Fibroblast of pulmonary artery (primary cell): ENCODE results near the gene ZSCAN2.
A peak's percentile ranks its signal among the peaks of the same experiment; 100 is the strongest.

Source experiments
- DNase-seq: peaks from one replicate; pipeline ENCODE4 v3.0.0-alpha.2; 2010; ENCODE audit warnings: low read depth
- H3K4me3 ChIP-seq: replicated peaks from 2 replicates; pipeline ENCODE4 v1.5.1; 2011; ENCODE audit warnings: low read depth, mild to moderate bottlenecking, control low read depth, low read length, moderate library complexity
- TF ChIP-seq, protein P1 (sequence below): IDR thresholded peaks from 2 replicates; pipeline ENCODE4 v1.5.1; 2011; ENCODE audit warnings: mild to moderate bottlenecking, control low read depth, low read length, inconsistent platforms; ENCODE audit errors: missing control alignments

The ZSCAN2 gene

DNA sequence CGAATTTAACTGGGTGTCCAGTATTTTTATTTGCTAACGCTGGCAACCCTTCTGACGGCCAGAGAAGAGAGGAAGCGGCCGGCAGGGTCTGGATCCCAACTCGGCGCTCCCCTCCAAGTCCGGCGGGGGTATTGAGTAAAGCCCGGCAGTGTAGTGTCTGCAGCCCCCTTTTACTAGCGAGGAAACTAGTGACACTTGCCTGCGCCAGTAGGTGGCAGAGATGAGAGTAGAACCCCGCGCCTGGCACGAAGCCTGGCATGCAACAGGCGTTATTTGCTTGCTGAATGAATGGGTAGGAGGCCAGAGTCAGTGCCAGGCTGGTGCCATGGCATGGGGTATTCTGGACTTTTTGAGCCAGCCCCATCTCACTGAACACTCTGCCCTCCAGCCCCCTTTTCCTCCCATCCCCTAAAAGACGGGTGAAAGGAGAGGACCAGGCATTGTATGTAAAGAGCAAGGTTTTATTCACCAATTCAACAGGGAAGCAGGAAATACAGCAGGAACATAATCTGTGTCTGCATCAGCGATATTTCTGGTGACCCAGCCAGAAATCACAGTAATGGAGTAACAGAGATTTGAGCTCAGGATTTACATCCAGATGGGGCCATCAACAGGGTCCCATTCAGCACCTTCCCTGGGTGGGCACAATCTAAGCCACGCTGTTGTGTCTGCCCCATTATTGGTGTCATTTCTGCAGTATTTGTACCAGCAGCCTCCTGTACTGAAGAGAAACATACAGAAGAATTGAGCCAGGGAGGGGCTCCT is 54.1 kb downstream of the ZSCAN2 start:
- H3K4me3 ChIP-seq: peak overlapping the region; percentile 78
- TF ChIP-seq, protein P1, sequence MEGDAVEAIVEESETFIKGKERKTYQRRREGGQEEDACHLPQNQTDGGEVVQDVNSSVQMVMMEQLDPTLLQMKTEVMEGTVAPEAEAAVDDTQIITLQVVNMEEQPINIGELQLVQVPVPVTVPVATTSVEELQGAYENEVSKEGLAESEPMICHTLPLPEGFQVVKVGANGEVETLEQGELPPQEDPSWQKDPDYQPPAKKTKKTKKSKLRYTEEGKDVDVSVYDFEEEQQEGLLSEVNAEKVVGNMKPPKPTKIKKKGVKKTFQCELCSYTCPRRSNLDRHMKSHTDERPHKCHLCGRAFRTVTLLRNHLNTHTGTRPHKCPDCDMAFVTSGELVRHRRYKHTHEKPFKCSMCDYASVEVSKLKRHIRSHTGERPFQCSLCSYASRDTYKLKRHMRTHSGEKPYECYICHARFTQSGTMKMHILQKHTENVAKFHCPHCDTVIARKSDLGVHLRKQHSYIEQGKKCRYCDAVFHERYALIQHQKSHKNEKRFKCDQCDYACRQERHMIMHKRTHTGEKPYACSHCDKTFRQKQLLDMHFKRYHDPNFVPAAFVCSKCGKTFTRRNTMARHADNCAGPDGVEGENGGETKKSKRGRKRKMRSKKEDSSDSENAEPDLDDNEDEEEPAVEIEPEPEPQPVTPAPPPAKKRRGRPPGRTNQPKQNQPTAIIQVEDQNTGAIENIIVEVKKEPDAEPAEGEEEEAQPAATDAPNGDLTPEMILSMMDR: peak; percentile 70
- peak; percentile 85 for DNase-seq

DNA sequence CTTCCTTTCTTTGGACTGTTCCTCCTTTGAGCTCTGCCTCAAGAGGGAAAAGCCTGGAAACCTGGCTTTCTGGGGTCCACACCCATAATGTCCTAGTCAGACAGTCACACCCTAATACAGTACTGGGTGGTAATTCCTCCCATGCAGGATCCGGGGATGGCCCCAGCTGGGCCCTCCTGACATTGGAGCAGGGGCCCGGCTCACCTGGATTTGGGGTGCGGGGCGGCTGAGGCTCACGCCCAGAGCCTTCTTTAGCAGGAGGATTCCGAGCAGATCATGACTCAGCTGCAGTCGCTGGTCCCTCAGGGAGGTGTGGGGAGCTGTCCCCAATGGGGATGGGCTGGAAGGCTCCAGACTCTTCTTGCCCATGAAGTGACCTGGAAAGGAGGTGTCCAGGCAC is 56.2 kb downstream of the ZSCAN2 start:
- DNase-seq: no peak
- no peak overlapping the region for H3K4me3 ChIP-seq
- TF ChIP-seq, protein P1: no peak

GRCh38 chr15:84657748-84658079 is 56.9 kb downstream of the ZSCAN2 start:
- TF ChIP-seq, protein P1: no peak
- peak overlapping the region; percentile 52 for H3K4me3 ChIP-seq
- no peak for DNase-seq

DNA sequence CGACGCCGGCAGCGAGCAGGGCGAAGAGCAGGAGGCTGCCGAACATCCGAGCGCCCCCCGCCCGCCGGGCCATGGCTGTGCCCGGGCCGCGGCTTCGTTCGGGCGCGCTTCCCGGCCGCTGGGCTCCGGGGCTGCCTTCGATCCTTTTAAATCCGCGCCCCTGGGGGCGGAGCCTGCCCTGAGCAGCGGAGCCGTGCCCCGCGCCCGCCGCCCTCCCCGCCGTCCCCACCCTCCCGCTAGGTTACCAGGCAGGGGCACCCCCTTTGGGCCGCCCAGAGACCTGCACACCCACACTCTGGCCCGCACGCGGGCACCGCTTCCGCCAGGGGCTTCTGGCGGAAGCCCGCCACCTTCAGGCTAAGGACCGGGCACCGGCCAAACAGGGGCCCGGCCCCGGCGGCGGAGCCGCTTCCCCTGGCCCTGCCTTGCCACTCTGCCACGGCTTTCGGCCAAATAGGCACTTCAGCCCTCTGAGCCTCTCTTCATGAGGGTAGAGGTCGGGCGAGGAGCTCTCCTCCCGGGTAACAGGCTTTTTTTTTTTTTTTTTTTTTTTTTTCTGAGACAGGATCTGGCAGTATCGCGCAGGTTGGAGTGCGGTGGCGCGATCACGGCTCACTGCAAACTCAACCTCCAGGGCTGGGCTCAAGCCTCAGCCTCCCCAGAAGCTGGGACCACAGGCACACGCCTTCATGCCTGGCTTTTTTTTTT is 57.4 kb downstream of the ZSCAN2 start, which contains the start of gene NMB:
NMB (minus strand) TSS at position 120 of the 708 bp plus-strand sequence; CDS start at position 73, 47 bp downstream.
- H3K4me3 ChIP-seq: peak within 1 kb of the TSS; percentile 52
- DNase-seq: peak; percentile 54
- TF ChIP-seq, protein P1: peak; percentile 8

- no peak for DNase-seq
- peak overlapping the region; percentile 52 for H3K4me3 ChIP-seq
- TF ChIP-seq, protein P1: no peak
Observed at GRCh38 chr15:84658788-84659411, 58.1 kb downstream of the ZSCAN2 start.

DNA sequence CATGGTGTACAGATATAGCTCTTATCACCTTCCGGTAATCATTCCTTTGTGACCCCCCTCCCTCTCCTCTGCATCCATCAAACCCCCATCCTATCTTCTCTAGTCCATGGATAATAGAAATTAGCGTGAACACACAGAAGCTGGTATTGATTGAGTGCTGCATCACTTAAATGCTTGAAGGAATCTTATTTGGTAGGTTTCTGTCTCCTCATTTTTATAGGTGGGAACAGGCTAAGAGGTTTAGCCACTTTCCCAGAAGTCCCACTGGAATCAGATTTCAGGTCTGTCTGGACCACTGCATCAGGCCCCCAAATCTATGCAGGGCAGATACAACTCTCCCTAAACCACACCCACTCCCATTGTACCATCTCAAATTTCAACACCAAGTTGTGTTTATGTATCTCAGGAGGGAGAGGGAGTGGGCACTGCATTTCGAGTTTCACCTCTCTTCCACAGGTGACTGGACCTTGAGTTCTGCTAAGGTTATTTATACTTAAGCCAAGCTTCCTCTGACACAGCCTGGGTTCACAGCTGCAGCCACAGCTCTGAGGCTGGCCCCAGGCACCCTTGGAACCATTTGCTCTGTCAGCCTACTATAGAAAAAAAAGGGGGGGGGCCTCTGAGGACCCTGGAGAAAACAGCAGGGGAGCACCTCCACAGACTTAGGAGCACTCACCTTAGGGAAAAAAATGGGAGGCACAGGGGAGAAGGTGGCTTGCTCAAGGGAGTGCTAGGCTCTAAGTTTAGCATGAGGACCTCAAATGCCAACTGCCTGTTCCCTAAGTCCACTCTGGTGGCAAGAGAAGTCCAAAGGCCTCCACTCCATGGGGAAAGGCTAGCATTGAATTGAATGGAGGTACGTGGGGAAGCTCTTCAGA is 59.3 kb downstream of the ZSCAN2 start:
- no peak for DNase-seq
- TF ChIP-seq, protein P1: no peak
- H3K4me3 ChIP-seq: no peak overlapping the region
